Mucosa of rectum (tissue), 2 donors: ENCODE measurements around the gene FCGR3A.
"Not testable (repeated sequence)": the region's sequence is repeated elsewhere in the genome, so short reads cannot be mapped to it uniquely, and the experiment has no call there.

Experiments
- H3K27ac ChIP-seq, 2 donors: one replicate each; pipeline ENCODE4 v1.7.0; 2013; ENCODE audit warnings: inconsistent platforms in 2 of 2, low read depth in 2 of 2, low read length in 2 of 2
- H3K27me3 ChIP-seq, 2 donors: one replicate each; pipeline ENCODE4 v1.7.0; 2013; ENCODE audit warnings: low read length in 2 of 2; ENCODE audit not compliant: control insufficient read depth in 2 of 2, insufficient read depth in 2 of 2
- H3K36me3 ChIP-seq, 2 donors: one replicate each; pipeline ENCODE4 v1.7.0; 2013; ENCODE audit warnings: low read length in 2 of 2; ENCODE audit not compliant: control insufficient read depth in 2 of 2, insufficient read depth in 2 of 2
- H3K4me1 ChIP-seq, 2 donors: one replicate each; pipeline ENCODE4 v1.7.0; 2013; ENCODE audit warnings: low read length in 2 of 2, mild to moderate bottlenecking in 1 of 2; ENCODE audit not compliant: control insufficient read depth in 2 of 2, insufficient read depth in 2 of 2
- H3K4me3 ChIP-seq, 2 donors: one replicate each; pipeline ENCODE4 v1.7.0; 2013; ENCODE audit warnings: low read length in 2 of 2
- H3K9ac ChIP-seq, 2 donors: one replicate each; pipeline ENCODE4 v1.7.0; 2013; ENCODE audit warnings: low read length in 2 of 2, low read depth in 1 of 2, mild to moderate bottlenecking in 1 of 2
- H3K9me3 ChIP-seq, 2 donors: one replicate each; pipeline ENCODE4 v1.7.0; 2013; ENCODE audit warnings: low read length in 2 of 2; ENCODE audit not compliant: control insufficient read depth in 2 of 2
- donor health status: healthy.
- donor health status: Normal muscosa, but diverticular disease.

FCGR3A gene

DNA sequence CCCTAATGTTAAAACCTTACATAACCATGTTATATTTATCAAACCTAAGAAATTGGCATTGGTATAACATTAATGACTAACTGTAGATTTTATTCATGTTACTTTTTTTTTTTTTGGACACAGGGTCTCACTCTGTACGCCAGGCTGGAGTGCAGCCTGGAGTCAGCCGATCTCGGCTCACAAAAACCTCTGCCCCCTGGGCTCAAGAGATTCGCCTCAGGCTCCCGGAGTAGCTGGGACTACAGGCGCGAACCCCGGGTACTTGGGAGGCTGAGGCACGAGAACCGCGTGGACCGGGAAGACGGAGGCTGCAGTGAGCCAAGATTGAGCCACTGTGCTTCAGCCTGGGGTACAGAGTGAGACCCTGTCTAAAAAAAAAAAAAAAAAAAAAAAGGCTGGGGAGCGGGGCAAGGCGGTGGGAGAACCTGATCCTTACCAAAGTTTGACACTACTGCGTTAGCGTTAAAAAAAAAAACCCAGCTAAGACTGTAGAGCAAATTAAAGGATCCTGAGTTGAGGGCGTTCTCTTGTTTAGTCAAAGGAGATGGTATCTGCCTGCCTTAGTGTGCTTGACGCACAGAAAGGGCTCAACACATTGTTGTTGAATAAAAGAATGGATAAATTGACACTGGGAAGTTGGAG lies 20.0 kb downstream of the FCGR3A start:
- H3K27ac ChIP-seq = peak overlapping the region in 1 of 2 donors; percentile 30
- H3K9ac ChIP-seq, H3K9me3 ChIP-seq, H3K27me3 ChIP-seq, H3K36me3 ChIP-seq: not testable (repeated sequence)
- peaks cover 8 to 12% of the 10 kb centered on the region in 2 donors for H3K4me1 ChIP-seq
- H3K4me3 ChIP-seq = peak overlapping the region; percentile 77 to 82

DNA sequence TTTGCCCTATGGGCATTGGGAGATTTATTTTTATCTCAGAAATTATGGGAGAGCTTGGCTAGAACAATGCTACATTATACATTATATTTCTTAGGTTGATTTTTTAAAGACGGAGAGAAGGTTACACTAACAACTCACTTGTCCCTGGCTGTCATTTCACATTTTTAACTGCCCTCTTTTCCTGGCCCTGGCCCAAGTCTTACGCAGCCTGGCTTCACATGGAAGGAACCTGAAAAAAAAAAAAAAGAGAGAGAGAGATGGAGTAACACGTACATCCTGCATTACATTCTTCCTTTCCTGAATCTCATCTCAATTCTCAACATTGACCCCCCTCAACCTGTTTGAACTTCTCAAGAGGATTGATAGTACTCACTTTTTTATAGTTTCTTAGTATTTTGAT lies 21.1 kb downstream of the FCGR3A start:
- not testable (repeated sequence) for H3K36me3 ChIP-seq, H3K4me3 ChIP-seq, H3K9me3 ChIP-seq, H3K27ac ChIP-seq, H3K9ac ChIP-seq, H3K27me3 ChIP-seq
- H3K4me1 ChIP-seq = peaks cover 8 to 12% of the 10 kb centered on the region in 2 donors

DNA sequence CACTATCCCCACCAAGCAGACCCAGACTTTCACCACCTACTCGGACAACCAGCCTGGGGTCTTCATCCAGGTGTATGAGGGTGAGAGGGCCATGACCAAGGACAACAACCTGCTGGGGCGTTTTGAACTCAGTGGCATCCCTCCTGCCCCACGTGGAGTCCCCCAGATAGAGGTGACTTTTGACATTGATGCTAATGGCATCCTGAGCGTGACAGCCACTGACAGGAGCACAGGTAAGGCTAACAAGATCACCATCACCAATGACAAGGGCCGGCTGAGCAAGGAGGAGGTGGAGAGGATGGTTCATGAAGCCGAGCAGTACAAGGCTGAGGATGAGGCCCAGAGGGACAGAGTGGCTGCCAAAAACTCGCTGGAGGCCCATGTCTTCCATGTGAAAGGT lies 23.7 kb downstream of the FCGR3A start:
- not testable (repeated sequence) for H3K36me3 ChIP-seq, H3K9me3 ChIP-seq, H3K4me1 ChIP-seq, H3K9ac ChIP-seq, H3K27me3 ChIP-seq, H3K27ac ChIP-seq, H3K4me3 ChIP-seq

DNA sequence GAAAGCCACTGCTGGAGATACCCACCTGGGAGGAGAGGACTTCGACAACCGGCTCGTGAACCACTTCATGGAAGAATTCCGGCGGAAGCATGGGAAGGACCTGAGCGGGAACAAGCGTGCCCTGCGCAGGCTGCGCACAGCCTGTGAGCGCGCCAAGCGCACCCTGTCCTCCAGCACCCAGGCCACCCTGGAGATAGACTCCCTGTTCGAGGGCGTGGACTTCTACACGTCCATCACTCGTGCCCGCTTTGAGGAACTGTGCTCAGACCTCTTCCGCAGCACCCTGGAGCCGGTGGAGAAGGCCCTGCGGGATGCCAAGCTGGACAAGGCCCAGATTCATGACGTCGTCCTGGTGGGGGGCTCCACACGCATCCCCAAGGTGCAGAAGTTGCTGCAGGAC lies 24.3 kb downstream of the FCGR3A start:
- not testable (repeated sequence) for H3K4me1 ChIP-seq, H3K27me3 ChIP-seq, H3K36me3 ChIP-seq, H3K9me3 ChIP-seq, H3K9ac ChIP-seq, H3K27ac ChIP-seq
- peak overlapping the region; percentile 54 to 56 for H3K4me3 ChIP-seq

DNA sequence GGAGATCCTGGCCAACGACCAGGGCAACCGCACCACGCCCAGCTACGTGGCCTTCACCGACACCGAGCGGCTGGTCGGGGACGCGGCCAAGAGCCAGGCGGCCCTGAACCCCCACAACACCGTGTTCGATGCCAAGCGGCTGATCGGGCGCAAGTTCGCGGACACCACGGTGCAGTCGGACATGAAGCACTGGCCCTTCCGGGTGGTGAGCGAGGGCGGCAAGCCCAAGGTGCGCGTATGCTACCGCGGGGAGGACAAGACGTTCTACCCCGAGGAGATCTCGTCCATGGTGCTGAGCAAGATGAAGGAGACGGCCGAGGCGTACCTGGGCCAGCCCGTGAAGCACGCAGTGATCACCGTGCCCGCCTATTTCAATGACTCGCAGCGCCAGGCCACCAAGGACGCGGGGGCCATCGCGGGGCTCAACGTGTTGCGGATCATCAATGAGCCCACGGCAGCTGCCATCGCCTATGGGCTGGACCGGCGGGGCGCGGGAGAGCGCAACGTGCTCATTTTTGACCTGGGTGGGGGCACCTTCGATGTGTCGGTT lies 24.8 kb downstream of the FCGR3A start:
- H3K4me3 ChIP-seq = peak overlapping the region; percentile 54 to 56
- not testable (repeated sequence) for H3K9me3 ChIP-seq, H3K9ac ChIP-seq, H3K27me3 ChIP-seq, H3K4me1 ChIP-seq, H3K27ac ChIP-seq, H3K36me3 ChIP-seq

DNA sequence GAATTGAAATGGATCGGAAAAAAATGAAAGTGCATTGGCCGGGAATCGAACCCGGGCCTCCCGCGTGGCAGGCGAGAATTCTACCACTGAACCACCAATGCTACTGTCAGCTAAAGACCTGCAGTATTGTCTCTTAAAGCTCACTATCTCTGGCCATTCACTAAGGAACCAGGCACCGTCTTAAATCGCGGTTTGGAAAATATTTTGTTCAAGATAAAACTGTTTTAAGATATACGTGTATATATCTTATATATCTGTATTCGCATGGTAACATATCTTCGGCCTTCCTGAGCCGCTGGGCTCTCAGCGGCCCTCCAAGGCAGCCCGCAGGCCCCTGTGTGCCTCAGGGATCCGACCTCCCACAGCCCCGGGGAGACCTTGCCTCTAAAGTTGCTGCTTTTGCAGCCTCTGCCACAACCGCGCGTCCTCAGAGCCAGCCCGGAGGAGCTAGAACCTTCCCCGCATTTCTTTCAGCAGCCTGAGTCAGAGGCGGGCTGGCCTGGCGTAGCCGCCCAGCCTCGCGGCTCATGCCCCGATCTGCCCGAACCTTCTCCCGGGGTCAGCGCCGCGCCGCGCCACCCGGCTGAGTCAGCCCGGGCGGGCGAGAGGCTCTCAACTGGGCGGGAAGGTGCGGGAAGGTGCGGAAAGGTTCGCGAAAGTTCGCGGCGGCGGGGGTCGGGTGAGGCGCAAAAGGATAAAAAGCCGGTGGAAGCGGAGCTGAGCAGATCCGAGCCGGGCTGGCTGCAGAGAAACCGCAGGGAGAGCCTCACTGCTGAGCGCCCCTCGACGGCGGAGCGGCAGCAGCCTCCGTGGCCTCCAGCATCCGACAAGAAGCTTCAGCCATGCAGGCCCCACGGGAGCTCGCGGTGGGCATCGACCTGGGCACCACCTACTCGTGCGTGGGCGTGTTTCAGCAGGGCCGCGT lies 25.5 kb downstream of the FCGR3A start, which contains the start of gene HSPA6:
HSPA6 (plus strand) TSS at position 724 of the 925 bp plus-strand sequence; CDS start at position 843, 119 bp downstream.
- peak within 1 kb of the TSS; percentile 29 to 73 for H3K9ac ChIP-seq
- H3K27me3 ChIP-seq, H3K4me1 ChIP-seq, H3K9me3 ChIP-seq, H3K36me3 ChIP-seq: not testable (repeated sequence)
- peak within 1 kb of the TSS; percentile 72 to 75 for H3K4me3 ChIP-seq
- peak within 1 kb of the TSS; percentile 63 to 71 for H3K27ac ChIP-seq

DNA sequence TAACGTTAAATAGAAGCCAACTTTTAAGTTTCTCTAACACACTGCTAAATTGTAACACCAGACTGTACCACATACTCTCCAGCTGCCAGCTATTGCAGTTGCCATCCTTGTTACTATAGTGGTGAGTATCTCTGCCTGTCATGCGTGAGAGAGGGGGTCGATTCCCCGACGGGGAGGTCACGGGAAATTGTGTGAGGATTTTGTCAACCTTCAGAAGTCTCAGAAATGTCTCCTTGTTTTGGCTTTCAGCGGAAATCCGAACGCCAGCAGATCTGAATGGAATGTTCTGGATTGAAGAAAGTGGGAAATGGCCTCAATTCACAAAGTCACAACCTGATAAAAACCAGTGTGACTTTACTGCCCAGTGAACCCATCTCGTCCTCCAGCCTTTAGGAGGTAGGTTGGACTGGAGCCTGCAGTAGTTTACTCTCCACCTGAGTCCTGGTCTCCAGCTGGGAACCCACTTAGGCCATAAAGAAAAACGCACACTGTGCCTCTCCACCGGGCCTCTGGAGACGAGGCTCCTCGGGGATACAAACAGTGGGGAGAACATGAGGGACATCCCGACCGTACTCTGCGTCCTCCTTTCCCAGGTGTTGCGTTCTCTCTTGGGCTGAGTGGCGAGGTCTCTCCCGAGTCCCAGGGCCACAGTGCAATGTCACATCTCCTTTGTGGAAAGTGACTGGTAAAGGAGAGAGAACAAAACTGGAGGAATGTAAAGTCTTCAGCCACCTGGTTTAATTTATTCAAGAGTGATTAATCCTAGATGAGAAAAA lies 26.4 kb downstream of the FCGR3A start:
- not testable (repeated sequence) for H3K9me3 ChIP-seq, H3K36me3 ChIP-seq, H3K27ac ChIP-seq, H3K27me3 ChIP-seq, H3K9ac ChIP-seq, H3K4me1 ChIP-seq
- peak overlapping the region in 1 of 2 donors; percentile 75 for H3K4me3 ChIP-seq

DNA sequence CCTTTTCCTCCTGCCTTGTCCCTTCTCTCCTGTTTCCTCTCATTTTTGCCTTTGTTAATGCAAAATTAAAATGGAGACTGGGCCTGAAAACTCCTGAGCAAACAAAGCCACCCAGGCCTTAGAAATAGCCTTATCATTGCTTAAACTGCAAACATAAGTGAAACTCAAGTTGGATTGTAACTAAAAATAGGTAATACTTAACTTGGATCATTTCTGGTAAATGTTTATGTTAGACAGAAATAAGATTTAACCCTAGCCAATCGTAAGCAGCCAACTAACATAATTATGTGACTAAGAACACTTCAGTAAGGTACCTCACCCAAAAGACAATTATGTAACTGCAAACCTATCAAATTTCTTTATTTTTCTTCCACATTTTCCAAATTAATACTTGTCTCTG lies 35.7 kb downstream of the FCGR3A start:
- H3K27ac ChIP-seq, H3K9ac ChIP-seq, H3K27me3 ChIP-seq, H3K9me3 ChIP-seq, H3K36me3 ChIP-seq, H3K4me3 ChIP-seq, H3K4me1 ChIP-seq: not testable (repeated sequence)

DNA sequence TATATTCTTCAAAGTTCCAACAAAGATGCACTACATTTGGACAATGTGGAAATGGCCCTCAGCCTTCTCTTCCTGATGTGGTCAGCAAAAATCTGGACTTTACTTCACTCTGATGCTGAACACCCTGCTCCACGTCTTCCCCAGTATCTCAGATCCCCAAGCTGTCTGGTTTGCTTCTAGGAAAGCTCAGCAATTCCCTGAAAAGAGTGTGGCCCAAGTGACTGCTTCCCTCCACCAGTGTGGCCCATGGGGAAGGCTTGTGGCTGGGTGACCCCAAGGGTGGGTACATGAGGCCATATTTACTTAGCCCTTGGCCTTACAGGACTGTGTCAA lies 36.2 kb downstream of the FCGR3A start:
- not testable (repeated sequence) for H3K4me1 ChIP-seq, H3K27ac ChIP-seq, H3K36me3 ChIP-seq, H3K4me3 ChIP-seq, H3K9me3 ChIP-seq, H3K9ac ChIP-seq, H3K27me3 ChIP-seq
